ENCODE measurements around the gene CFAP251. TPM values are rescaled to one million over a fixed set of nuclear protein-coding genes. Genes with fewer than 3 reads are reported as not detected.
"Not testable (repeated sequence)": the region's sequence is repeated elsewhere in the genome, so short reads cannot be mapped to it uniquely, and the experiment has no call there.

Gene CFAP251
- total RNA-seq, 1 experiment from 2014 or later: 0.81 TPM

DNA sequence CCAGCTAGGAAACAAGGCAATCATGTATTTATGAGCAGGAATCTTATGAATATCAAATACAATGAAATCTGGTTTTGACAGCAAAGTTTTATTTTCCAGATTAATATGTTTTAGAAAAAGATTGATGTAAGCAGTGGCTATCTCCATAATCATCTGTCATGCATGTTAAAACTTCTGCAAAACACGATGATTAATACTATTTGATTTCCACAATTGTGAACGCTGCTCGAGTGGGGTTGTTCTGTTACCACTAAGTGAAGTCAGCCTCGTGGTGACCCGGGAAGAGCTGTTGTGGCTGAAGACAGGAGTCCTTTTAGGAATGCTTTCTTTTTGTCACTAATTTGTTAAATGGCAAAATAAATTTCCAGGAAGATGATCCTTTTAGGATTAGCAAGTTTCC is 9.4 kb downstream of the CFAP251 start:
- no peak overlapping the region for H2BK5ac ChIP-seq (ENCODE audit: insufficient read length, low read length)
- H3K4ac ChIP-seq (ENCODE audit: low read depth, low read length): no peak overlapping the region
- no peaks in the 10 kb centered on the region for H3K79me2 ChIP-seq (ENCODE audit: insufficient read depth, low read length)
- no peak overlapping the region for H2AFZ ChIP-seq (ENCODE audit: low read length)
- no peak for DNase-seq
- no peak overlapping the region; a peak in 1 of 5 replicates for H3K4me3 Mint-ChIP-seq
- peaks cover 29 to 33% of the 10 kb centered on the region in 2 experiments for H3K4me1 Mint-ChIP-seq
- H2BK120ac ChIP-seq (ENCODE audit: low read depth, low read length, poor library complexity, severe bottlenecking): no peak overlapping the region
- no peak overlapping the region for H4K91ac ChIP-seq (ENCODE audit: insufficient read length, low read depth, low read length)
- no peak overlapping the region for H2AK5ac ChIP-seq (ENCODE audit: insufficient read length, low read length)
- H4K8ac ChIP-seq (replicated peaks; ENCODE audit: insufficient read length, low read depth, low read length): no peak overlapping the region
- H2BK20ac ChIP-seq (ENCODE audit: low read depth, low read length, poor library complexity, severe bottlenecking): no peak overlapping the region
- no peak overlapping the region for H3K27ac Mint-ChIP-seq
- no peak overlapping the region for H4K5ac ChIP-seq (ENCODE audit: insufficient read length, low read depth, low read length)
- H3K9ac ChIP-seq (ENCODE audit: extremely low read depth, insufficient read length, low read length): no peak overlapping the region
- H3K4me1 ChIP-seq (ENCODE audit: insufficient read depth, low read length): peaks cover 10% of the 10 kb centered on the region
- no peaks in the 10 kb centered on the region for H3K27me3 ChIP-seq (ENCODE audit: insufficient read depth, low read length)
- H3K23me2 ChIP-seq (ENCODE audit: insufficient read length, low read depth, low read length, poor library complexity, severe bottlenecking): no peaks in the 10 kb centered on the region
- H3K4me2 ChIP-seq (ENCODE audit: insufficient read depth, insufficient read length, low read length): peak overlapping the region; percentile 6
- no CpG with 5 or more reads among the region's 5 CpGs for WGBS (ENCODE audit: extremely low coverage, insufficient read length, low lambda C conversion rate)
- no peaks in the 10 kb centered on the region for H3K9me3 Mint-ChIP-seq
- H3K27ac ChIP-seq (ENCODE audit: insufficient read length, low read depth, low read length): peak overlapping the region; percentile 29
- H3K23ac ChIP-seq (ENCODE audit: insufficient read length, low read depth, low read length): no peak overlapping the region
- no peaks in the 10 kb centered on the region for H3K36me3 Mint-ChIP-seq (ENCODE audit: insufficient read depth in 1 of 3, low read depth in 3 of 3)
- H3K9me3 ChIP-seq (ENCODE audit: control insufficient read depth, low read depth, low read length): no peaks in the 10 kb centered on the region
- H3T11ph ChIP-seq (ENCODE audit: low read length): no peak overlapping the region
- peaks cover 4% of the 10 kb centered on the region; the same call in 1 of the 2 replicates for H3K27me3 Mint-ChIP-seq (ENCODE audit: low read depth)
- H4K20me1 ChIP-seq (ENCODE audit: control insufficient read depth, insufficient read depth, insufficient read length): no peaks in the 10 kb centered on the region
- no peak overlapping the region for H3K18ac ChIP-seq (ENCODE audit: insufficient read length, low read depth, low read length)
- TF ChIP-seq, protein P1, sequence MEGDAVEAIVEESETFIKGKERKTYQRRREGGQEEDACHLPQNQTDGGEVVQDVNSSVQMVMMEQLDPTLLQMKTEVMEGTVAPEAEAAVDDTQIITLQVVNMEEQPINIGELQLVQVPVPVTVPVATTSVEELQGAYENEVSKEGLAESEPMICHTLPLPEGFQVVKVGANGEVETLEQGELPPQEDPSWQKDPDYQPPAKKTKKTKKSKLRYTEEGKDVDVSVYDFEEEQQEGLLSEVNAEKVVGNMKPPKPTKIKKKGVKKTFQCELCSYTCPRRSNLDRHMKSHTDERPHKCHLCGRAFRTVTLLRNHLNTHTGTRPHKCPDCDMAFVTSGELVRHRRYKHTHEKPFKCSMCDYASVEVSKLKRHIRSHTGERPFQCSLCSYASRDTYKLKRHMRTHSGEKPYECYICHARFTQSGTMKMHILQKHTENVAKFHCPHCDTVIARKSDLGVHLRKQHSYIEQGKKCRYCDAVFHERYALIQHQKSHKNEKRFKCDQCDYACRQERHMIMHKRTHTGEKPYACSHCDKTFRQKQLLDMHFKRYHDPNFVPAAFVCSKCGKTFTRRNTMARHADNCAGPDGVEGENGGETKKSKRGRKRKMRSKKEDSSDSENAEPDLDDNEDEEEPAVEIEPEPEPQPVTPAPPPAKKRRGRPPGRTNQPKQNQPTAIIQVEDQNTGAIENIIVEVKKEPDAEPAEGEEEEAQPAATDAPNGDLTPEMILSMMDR (conservative IDR thresholded peaks at IDR 0.05): no peak
- H2BK15ac ChIP-seq (ENCODE audit: low read depth, low read length): no peak overlapping the region
- H3K14ac ChIP-seq (ENCODE audit: insufficient read depth, low read length): no peak overlapping the region
- H3K56ac ChIP-seq (ENCODE audit: insufficient read length, low read depth, low read length): no peak overlapping the region
- H2BK12ac ChIP-seq (ENCODE audit: insufficient read length, low read depth, low read length): no peak overlapping the region
- no peaks in the 10 kb centered on the region for H3K79me1 ChIP-seq (ENCODE audit: insufficient read depth, low read depth, low read length, poor library complexity, severe bottlenecking)

DNA sequence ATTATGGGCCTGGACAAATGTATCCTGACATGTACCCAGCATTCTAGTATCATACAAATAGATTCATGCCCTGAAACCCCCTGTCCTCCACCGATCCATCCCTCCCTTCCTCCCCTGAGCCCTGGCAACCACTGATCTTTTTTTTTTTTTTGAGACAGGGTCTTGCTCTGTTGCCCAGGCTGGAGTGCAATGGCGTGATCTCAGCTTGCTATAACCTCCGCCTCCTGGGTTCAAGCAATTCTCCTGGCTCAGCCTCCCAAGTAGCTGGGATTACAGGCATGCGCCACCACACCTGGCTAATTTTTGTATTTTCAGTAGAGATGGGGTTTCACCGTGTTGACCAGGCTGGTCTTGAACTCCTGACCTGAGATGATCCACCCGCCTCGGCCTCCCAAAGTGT is 11.2 kb downstream of the CFAP251 start:
- H3K23ac ChIP-seq (ENCODE audit: insufficient read length, low read depth, low read length): not testable (repeated sequence)

More for the DNA sequence above, 11.2 kb downstream of the CFAP251 start:
- not testable (repeated sequence) for H2AFZ ChIP-seq (ENCODE audit: low read length); H2AK5ac ChIP-seq (ENCODE audit: insufficient read length, low read length); H3K79me1 ChIP-seq (ENCODE audit: insufficient read depth, low read depth, low read length, poor library complexity, severe bottlenecking); H3K27ac Mint-ChIP-seq; H3K9me3 Mint-ChIP-seq; H2BK12ac ChIP-seq (ENCODE audit: insufficient read length, low read depth, low read length); H3K27me3 ChIP-seq (ENCODE audit: insufficient read depth, low read length); H3K14ac ChIP-seq (ENCODE audit: insufficient read depth, low read length); H4K91ac ChIP-seq (ENCODE audit: insufficient read length, low read depth, low read length); H3K79me2 ChIP-seq (ENCODE audit: insufficient read depth, low read length); H3T11ph ChIP-seq (ENCODE audit: low read length); H3K56ac ChIP-seq (ENCODE audit: insufficient read length, low read depth, low read length); H3K27me3 Mint-ChIP-seq (ENCODE audit: low read depth); H4K5ac ChIP-seq (ENCODE audit: insufficient read length, low read depth, low read length); H3K9ac ChIP-seq (ENCODE audit: extremely low read depth, insufficient read length, low read length); H2BK120ac ChIP-seq (ENCODE audit: low read depth, low read length, poor library complexity, severe bottlenecking); H2BK20ac ChIP-seq (ENCODE audit: low read depth, low read length, poor library complexity, severe bottlenecking); H4K8ac ChIP-seq (replicated peaks; ENCODE audit: insufficient read length, low read depth, low read length); H3K36me3 Mint-ChIP-seq (ENCODE audit: insufficient read depth in 1 of 3, low read depth in 3 of 3); H3K4me3 Mint-ChIP-seq; H3K27ac ChIP-seq (ENCODE audit: insufficient read length, low read depth, low read length); H2BK15ac ChIP-seq (ENCODE audit: low read depth, low read length); H3K4me2 ChIP-seq (ENCODE audit: insufficient read depth, insufficient read length, low read length); H3K9me3 ChIP-seq (ENCODE audit: control insufficient read depth, low read depth, low read length); DNase-seq; H3K23me2 ChIP-seq (ENCODE audit: insufficient read length, low read depth, low read length, poor library complexity, severe bottlenecking); H3K18ac ChIP-seq (ENCODE audit: insufficient read length, low read depth, low read length); H3K4ac ChIP-seq (ENCODE audit: low read depth, low read length); H2BK5ac ChIP-seq (ENCODE audit: insufficient read length, low read length); H4K20me1 ChIP-seq (ENCODE audit: control insufficient read depth, insufficient read depth, insufficient read length)
- H3K4me1 Mint-ChIP-seq: peaks cover 37 to 43% of the 10 kb centered on the region in 2 experiments
- WGBS (ENCODE audit: extremely low coverage, insufficient read length, low lambda C conversion rate): no CpG with 5 or more reads among the region's 7 CpGs
- peaks cover 12% of the 10 kb centered on the region for H3K4me1 ChIP-seq (ENCODE audit: insufficient read depth, low read length)

Measured in H9 (cell line).